Spinal cord (tissue), 10 donors: ENCODE results near the gene ITGBL1. TPM values are rescaled to one million over a fixed set of nuclear protein-coding genes. Genes with fewer than 3 reads are reported as not detected.

Experiments
- DNase-seq, 6 donors: peaks; one replicate each; pipeline versions ENCODE4 v3.0.0 to v3.0.0-alpha.2; 2013 to 2015; ENCODE audit warnings: low spot score in 6 of 6, low read depth in 4 of 6
- H3K27ac ChIP-seq: one replicate; pipeline ENCODE4 v1.5.1; 2013; ENCODE audit warnings: low read depth, low read length, control low read depth
- H3K27me3 ChIP-seq: one replicate; pipeline ENCODE4 v1.6.1; 2013; ENCODE audit warnings: low read length; ENCODE audit not compliant: control insufficient read depth, insufficient read depth
- H3K36me3 ChIP-seq: one replicate; pipeline ENCODE4 v1.6.1; 2013; ENCODE audit warnings: low read length; ENCODE audit not compliant: control insufficient read depth, insufficient read depth
- H3K4me1 ChIP-seq: one replicate; pipeline ENCODE4 v1.6.1; 2013; ENCODE audit warnings: low read length; ENCODE audit not compliant: control insufficient read depth, insufficient read depth
- H3K4me3 ChIP-seq: one replicate; pipeline ENCODE4 v1.5.1; 2013; ENCODE audit warnings: low read depth, low read length, control low read depth
- H3K9me3 ChIP-seq: one replicate; pipeline ENCODE4 v1.6.1; 2013; ENCODE audit warnings: low read length; ENCODE audit not compliant: control insufficient read depth, insufficient read depth
- WGBS: methylation state at CpG from one replicate; pipeline ENCODE4 v1.1.5; 2013; ENCODE audit warnings: missing lambda C conversion rate; ENCODE audit not compliant: insufficient coverage; 5-methylcytosine and 5-hydroxymethylcytosine counted together
- polyA plus RNA-seq, 2 donors: library from polyadenylated mRNA; unstranded; fragments of 120-200 nt; gene quantifications; one replicate each; pipeline ENCODE4 v1.2.1, GENCODE V29; 2013; ENCODE audit not compliant: insufficient read length in 2 of 2
- total RNA-seq, 2 donors: library from RNA; depleted of rRNA in 1 of 2; stranded (reverse); fragments of 120-200 nt in 1 of 2; fragments of >200 nt in 1 of 2; gene quantifications; one replicate each; pipeline versions ENCODE4 v1.2.3 to v1.2.4, GENCODE V29; 2013 to 2014
- donor health status: healthy.

Gene ITGBL1
- total and polyA plus RNA-seq, 4 donors: 0.54 to 189 (median 37.8) TPM

- Histone ChIP-seq H3K4me3 (no peak overlapping the region), H3K27me3 (no peaks in the 10 kb centered on the region), H3K9me3 (no peaks in the 10 kb centered on the region), H3K27ac (no peak overlapping the region), H3K4me1 (no peaks in the 10 kb centered on the region), H3K36me3 (no peaks in the 10 kb centered on the region)
- DNase-seq: no peak
- WGBS: 94% methylated on average over 8 of the region's 9 CpGs
These were observed 92.5 kb downstream of the ITGBL1 start for GRCh38 chr13:101544979-101545378.

DNA sequence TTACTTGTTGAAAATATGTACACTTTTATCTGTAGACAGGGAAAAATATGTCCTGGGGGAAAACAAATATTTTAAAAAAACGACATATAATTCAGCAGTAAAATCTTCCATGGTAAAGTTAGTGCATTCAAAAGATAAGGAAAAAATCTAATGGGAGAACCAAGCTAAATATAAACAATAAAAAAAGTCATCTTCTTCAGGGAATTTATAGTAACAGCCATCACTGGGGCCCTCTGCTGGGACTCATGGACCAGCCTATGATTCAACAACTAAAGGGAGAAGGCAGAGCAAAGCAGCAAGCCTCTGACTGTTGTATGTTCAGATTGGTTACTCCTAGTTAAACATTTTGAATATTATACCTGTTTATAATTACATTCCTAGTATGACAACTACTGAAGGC is 93.0 kb downstream of the ITGBL1 start:
- Histone ChIP-seq H3K9me3 (no peaks in the 10 kb centered on the region), H3K36me3 (no peaks in the 10 kb centered on the region), H3K4me1 (no peaks in the 10 kb centered on the region), H3K4me3 (no peak overlapping the region), H3K27ac (no peak overlapping the region), H3K27me3 (no peaks in the 10 kb centered on the region)
- no peak for DNase-seq
- no CpG with 5 or more reads among the region's 1 CpG for WGBS

GRCh38 chr13:101552286-101552685 is 99.8 kb downstream of the ITGBL1 start:
- H3K4me1 ChIP-seq: no peaks in the 10 kb centered on the region
- no CpG with 5 or more reads among the region's 1 CpG for WGBS
- no peak for DNase-seq
- no peaks in the 10 kb centered on the region for H3K36me3 ChIP-seq
- H3K4me3 ChIP-seq: no peak overlapping the region
- H3K27me3 ChIP-seq: no peaks in the 10 kb centered on the region
- H3K9me3 ChIP-seq: no peaks in the 10 kb centered on the region
- H3K27ac ChIP-seq: no peak overlapping the region

DNA sequence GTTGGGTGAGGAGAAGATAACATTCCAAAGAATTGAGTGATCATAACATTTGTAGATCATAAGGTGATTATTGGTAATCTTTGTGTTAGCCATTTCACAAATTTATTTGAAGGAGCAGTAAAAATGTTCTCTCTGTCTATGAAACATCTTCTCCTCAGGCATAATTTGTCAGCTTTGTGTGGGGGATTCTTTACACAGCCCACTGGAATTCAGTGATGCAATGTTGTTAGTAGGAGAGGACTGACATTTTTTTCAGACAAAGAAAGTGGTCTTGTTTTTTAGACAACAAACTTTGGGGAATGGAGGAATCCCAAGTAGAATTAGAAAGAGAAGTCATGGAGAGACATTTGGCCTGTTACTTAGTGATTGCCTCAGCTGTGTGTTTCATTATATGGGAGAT is 100.3 kb downstream of the ITGBL1 start:
- Histone ChIP-seq H3K27me3 (no peaks in the 10 kb centered on the region), H3K4me3 (no peak overlapping the region), H3K4me1 (no peaks in the 10 kb centered on the region), H3K9me3 (no peaks in the 10 kb centered on the region), H3K27ac (no peak overlapping the region), H3K36me3 (no peaks in the 10 kb centered on the region)
- no peak for DNase-seq

DNA sequence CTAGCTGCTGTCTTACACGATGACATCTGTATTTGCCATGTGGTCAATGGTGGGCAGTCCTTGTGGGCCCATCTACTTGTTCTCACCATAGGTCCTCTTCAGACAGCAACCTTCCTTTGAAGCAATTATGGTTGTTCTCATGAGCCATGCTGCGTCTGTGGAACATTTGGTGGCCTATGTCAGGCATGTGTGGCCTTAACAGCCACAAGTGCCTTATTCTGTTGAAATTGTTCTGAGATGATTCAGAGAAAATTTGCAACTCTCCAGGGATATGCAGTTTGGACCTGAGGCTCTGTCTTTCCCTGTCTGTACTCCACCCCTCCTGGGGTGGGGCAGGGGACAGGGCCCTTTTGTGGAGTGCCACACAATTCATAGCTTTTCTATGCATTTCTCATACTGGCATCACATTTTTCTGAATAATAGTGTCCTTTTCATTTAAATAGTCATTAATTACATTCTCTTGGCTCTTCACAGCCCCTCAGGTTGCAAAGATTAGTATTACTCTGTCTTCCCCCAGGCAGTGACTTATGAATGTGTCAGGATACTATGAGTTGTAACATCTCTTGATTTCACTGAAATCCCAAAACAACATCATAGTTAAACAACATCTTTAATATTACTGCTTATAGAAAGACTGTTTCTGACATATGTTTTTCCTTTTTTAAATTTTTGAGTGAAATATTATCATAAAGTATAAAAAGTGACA is 102.1 kb downstream of the ITGBL1 start:
- Histone ChIP-seq H3K27me3 (no peaks in the 10 kb centered on the region), H3K9me3 (no peaks in the 10 kb centered on the region), H3K4me3 (no peak overlapping the region), H3K27ac (no peak overlapping the region), H3K4me1 (no peaks in the 10 kb centered on the region), H3K36me3 (no peaks in the 10 kb centered on the region)
- 93% methylated on average over 2 of the region's 2 CpGs for WGBS
- no peak for DNase-seq

GRCh38 chr13:101555610-101556009 is 103.1 kb downstream of the ITGBL1 start:
- H3K27ac ChIP-seq: no peak overlapping the region
- no peak for DNase-seq
- no peaks in the 10 kb centered on the region for H3K36me3 ChIP-seq
- no peaks in the 10 kb centered on the region for H3K9me3 ChIP-seq
- H3K4me3 ChIP-seq: no peak overlapping the region
- no peaks in the 10 kb centered on the region for H3K27me3 ChIP-seq
- H3K4me1 ChIP-seq: no peaks in the 10 kb centered on the region

DNA sequence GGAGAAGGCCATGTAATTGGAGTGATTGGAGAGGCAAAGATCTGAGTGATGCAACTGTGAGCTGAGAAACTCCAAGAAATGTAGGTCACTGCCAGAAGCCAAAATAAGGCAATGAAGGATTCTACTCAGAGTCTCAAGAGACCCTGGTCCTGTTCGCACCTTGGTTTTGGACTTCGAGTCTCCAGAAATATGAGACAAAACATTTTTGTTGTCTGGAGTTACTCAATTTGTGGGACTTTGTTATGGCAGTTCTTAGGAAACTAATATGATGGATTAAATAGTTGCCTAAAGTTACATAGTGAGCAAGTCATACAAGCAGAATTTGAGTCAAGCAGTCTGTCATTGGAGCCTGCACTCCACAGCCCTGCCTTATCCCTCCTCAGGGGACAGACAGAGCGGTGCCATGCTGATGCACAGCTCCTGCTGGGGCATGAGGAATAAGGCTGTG is 104.2 kb downstream of the ITGBL1 start:
- 95% methylated on average over 2 of the region's 3 CpGs for WGBS

GRCh38 chr13:101565317-101565716 is 112.8 kb downstream of the ITGBL1 start:
- Histone ChIP-seq H3K27me3 (no peaks in the 10 kb centered on the region), H3K4me3 (no peak overlapping the region), H3K9me3 (no peaks in the 10 kb centered on the region), H3K36me3 (no peaks in the 10 kb centered on the region), H3K4me1 (no peaks in the 10 kb centered on the region), H3K27ac (no peak overlapping the region)
- DNase-seq: peak in 2 of 6 donors; percentile 35 to 52
- no CpG with 5 or more reads among the region's 1 CpG for WGBS

More for the DNA sequence above, 104.2 kb downstream of the ITGBL1 start:
- Histone ChIP-seq H3K27me3 (no peaks in the 10 kb centered on the region), H3K36me3 (no peaks in the 10 kb centered on the region), H3K4me1 (no peaks in the 10 kb centered on the region), H3K4me3 (no peak overlapping the region), H3K27ac (no peak overlapping the region), H3K9me3 (no peaks in the 10 kb centered on the region)
- DNase-seq: no peak

- Histone ChIP-seq H3K4me3 (no peak overlapping the region), H3K27me3 (no peaks in the 10 kb centered on the region), H3K36me3 (no peaks in the 10 kb centered on the region), H3K27ac (no peak overlapping the region), H3K9me3 (no peaks in the 10 kb centered on the region), H3K4me1 (no peaks in the 10 kb centered on the region)
- DNase-seq: peak in 1 of 6 donors; percentile 29
- no CpG with 5 or more reads among the region's 4 CpGs for WGBS
These were observed 115.4 kb downstream of the ITGBL1 start for GRCh38 chr13:101567841-101568240.

GRCh38 chr13:101569807-101570206 is 117.3 kb downstream of the ITGBL1 start:
- Histone ChIP-seq H3K9me3 (no peaks in the 10 kb centered on the region), H3K27me3 (no peaks in the 10 kb centered on the region), H3K4me1 (no peaks in the 10 kb centered on the region), H3K4me3 (no peak overlapping the region), H3K27ac (no peak overlapping the region), H3K36me3 (no peaks in the 10 kb centered on the region)
- DNase-seq: no peak
- WGBS: no CpG with 5 or more reads among the region's 1 CpG
